HG03095 (cell line): ENCODE results near the gene EFNA5.
A peak's percentile ranks its signal among the peaks of the same experiment; 100 is the strongest.

Source experiments
- ATAC-seq: cut with Tn5 transposase; IDR thresholded peaks from one replicate; pipeline ENCODE4 v1.9.1; 2021; ENCODE audit warnings: moderate library complexity; ENCODE audit not compliant: unreplicated experiment

The EFNA5 gene

GRCh38 chr5:107341376-107342084 is 329.2 kb downstream of the EFNA5 start:
- no peak for ATAC-seq

- ATAC-seq: no peak
Measured at GRCh38 chr5:107340631-107341030, 330.1 kb downstream of the EFNA5 start.

GRCh38 chr5:107338335-107338734 is 332.4 kb downstream of the EFNA5 start:
- no peak for ATAC-seq

GRCh38 chr5:107337281-107337680 is 333.5 kb downstream of the EFNA5 start:
- ATAC-seq: no peak

GRCh38 chr5:107331882-107332281 is 338.9 kb downstream of the EFNA5 start:
- no peak for ATAC-seq

GRCh38 chr5:107331312-107331711 is 339.4 kb downstream of the EFNA5 start:
- no peak for ATAC-seq

- no peak for ATAC-seq
Measured at GRCh38 chr5:107330903-107331302, 339.8 kb downstream of the EFNA5 start.

GRCh38 chr5:107329850-107330249 is 340.9 kb downstream of the EFNA5 start:
- ATAC-seq: peak; percentile 66
